Thyroid gland (tissue), 4 donors: ENCODE results near the gene SREBF2.

Experiments used
- POLR2A ChIP-seq, 2 donors: fragments of 450-650 bp; IDR thresholded peaks; one replicate each; pipeline ENCODE4 v1.6.1; 2017; ENCODE audit warnings: antibody characterized with exemption in 2 of 2, mild to moderate bottlenecking in 2 of 2, moderate library complexity in 1 of 2
- TF ChIP-seq, protein P1 (sequence below), 6 experiments: fragments of 200-600 bp in 3 of 6; fragments of 450-650 bp in 3 of 6; sonication (generic) in 3 of 6; IDR thresholded peaks; one replicate each; pipeline ENCODE4 v1.5.1; 2016 to 2019; ENCODE audit warnings: antibody characterized with exemption in 6 of 6, mild to moderate bottlenecking in 2 of 6, inconsistent platforms in 1 of 6, moderate library complexity in 1 of 6

- TF ChIP-seq, protein P1, sequence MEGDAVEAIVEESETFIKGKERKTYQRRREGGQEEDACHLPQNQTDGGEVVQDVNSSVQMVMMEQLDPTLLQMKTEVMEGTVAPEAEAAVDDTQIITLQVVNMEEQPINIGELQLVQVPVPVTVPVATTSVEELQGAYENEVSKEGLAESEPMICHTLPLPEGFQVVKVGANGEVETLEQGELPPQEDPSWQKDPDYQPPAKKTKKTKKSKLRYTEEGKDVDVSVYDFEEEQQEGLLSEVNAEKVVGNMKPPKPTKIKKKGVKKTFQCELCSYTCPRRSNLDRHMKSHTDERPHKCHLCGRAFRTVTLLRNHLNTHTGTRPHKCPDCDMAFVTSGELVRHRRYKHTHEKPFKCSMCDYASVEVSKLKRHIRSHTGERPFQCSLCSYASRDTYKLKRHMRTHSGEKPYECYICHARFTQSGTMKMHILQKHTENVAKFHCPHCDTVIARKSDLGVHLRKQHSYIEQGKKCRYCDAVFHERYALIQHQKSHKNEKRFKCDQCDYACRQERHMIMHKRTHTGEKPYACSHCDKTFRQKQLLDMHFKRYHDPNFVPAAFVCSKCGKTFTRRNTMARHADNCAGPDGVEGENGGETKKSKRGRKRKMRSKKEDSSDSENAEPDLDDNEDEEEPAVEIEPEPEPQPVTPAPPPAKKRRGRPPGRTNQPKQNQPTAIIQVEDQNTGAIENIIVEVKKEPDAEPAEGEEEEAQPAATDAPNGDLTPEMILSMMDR (IDR thresholded peaks at IDR 0.05): no peak
- TF ChIP-seq POLR2A (IDR thresholded peaks at IDR 0.05): no peak
Measured at GRCh38 chr22:41815716-41816115, 17.2 kb upstream of the SREBF2 start.
